ENCODE data around the gene SYNE2.

SYNE2 gene

GRCh38 chr14:63952053-63952932 lies 99.5 kb downstream of the SYNE2 start:
- H3F3A ChIP-seq (ENCODE audit: control insufficient read depth, insufficient read depth): peaks cover 10% of the 10 kb centered on the region
- H3K27ac ChIP-seq (ENCODE audit: low read depth, low read length): no peak overlapping the region
- no peaks in the 10 kb centered on the region for H3K9me3 ChIP-seq (ENCODE audit: control insufficient read depth, insufficient read depth, low read length)
- 0 out of 2 replicates have a peak, but pooled peaks cover 7% of the 10 kb centered on the region for H3K79me2 ChIP-seq (ENCODE audit: control insufficient read depth, low read length)
- no peak overlapping the region for H3K4me2 ChIP-seq (ENCODE audit: low read length)
- H3K27me3 ChIP-seq (ENCODE audit: control insufficient read depth, low read length): no peaks in the 10 kb centered on the region
- H3K4me1 ChIP-seq (ENCODE audit: control insufficient read depth, low read length): no peaks in the 10 kb centered on the region
- TF ChIP-seq CTCF (IDR thresholded peaks at IDR 0.05; ENCODE audit: low read depth, low read length, poor library complexity, severe bottlenecking): no peak
- TF ChIP-seq EZH2phosphoT487 (IDR thresholded peaks at IDR 0.05; ENCODE audit: borderline replicate concordance, low read length): no peak
- H3K4me3 ChIP-seq (ENCODE audit: low read length): no peak overlapping the region
- H4K20me1 ChIP-seq (ENCODE audit: control insufficient read depth, insufficient read depth, low read depth, low read length): no peaks in the 10 kb centered on the region
- no peaks in the 10 kb centered on the region for H3K9me2 ChIP-seq (replicated peaks; ENCODE audit: control insufficient read depth, low read length)
- peaks cover 85% of the 10 kb centered on the region for H3K36me3 ChIP-seq (ENCODE audit: control insufficient read depth, low read length)

GRCh38 chr14:63952933-63953437 lies 100.2 kb downstream of the SYNE2 start:
- H3K9me3 ChIP-seq (ENCODE audit: control insufficient read depth, insufficient read depth, low read length): no peaks in the 10 kb centered on the region
- H3K27ac ChIP-seq (ENCODE audit: low read depth, low read length): no peak overlapping the region
- H3K36me3 ChIP-seq (ENCODE audit: control insufficient read depth, low read length): peaks cover 85% of the 10 kb centered on the region
- H3K27me3 ChIP-seq (ENCODE audit: control insufficient read depth, low read length): no peaks in the 10 kb centered on the region
- H3K4me2 ChIP-seq (ENCODE audit: low read length): no peak overlapping the region
- H3F3A ChIP-seq (ENCODE audit: control insufficient read depth, insufficient read depth): peaks cover 10% of the 10 kb centered on the region
- H3K4me1 ChIP-seq (ENCODE audit: control insufficient read depth, low read length): no peaks in the 10 kb centered on the region
- TF ChIP-seq CTCF (IDR thresholded peaks at IDR 0.05; ENCODE audit: low read depth, low read length, poor library complexity, severe bottlenecking) (no peak), EZH2phosphoT487 (IDR thresholded peaks at IDR 0.05; ENCODE audit: borderline replicate concordance, low read length) (no peak)
- H3K9me2 ChIP-seq (replicated peaks; ENCODE audit: control insufficient read depth, low read length): no peaks in the 10 kb centered on the region
- 0 out of 2 replicates have a peak, but pooled peaks cover 7% of the 10 kb centered on the region for H3K79me2 ChIP-seq (ENCODE audit: control insufficient read depth, low read length)
- H4K20me1 ChIP-seq (ENCODE audit: control insufficient read depth, insufficient read depth, low read depth, low read length): no peaks in the 10 kb centered on the region
- H3K4me3 ChIP-seq (ENCODE audit: low read length): no peak overlapping the region

GRCh38 chr14:63956326-63956725 lies 103.5 kb downstream of the SYNE2 start:
- Histone ChIP-seq H3K9me3 (ENCODE audit: control insufficient read depth, insufficient read depth, low read length) (no peaks in the 10 kb centered on the region), H3K27me3 (ENCODE audit: control insufficient read depth, low read length) (no peaks in the 10 kb centered on the region), H3K4me3 (ENCODE audit: low read length) (no peak overlapping the region), H4K20me1 (ENCODE audit: control insufficient read depth, insufficient read depth, low read depth, low read length) (no peaks in the 10 kb centered on the region), H3F3A (ENCODE audit: control insufficient read depth, insufficient read depth) (peaks cover 10% of the 10 kb centered on the region; the same call in 1 of the 2 replicates), H3K27ac (ENCODE audit: low read depth, low read length) (no peak overlapping the region), H3K4me2 (ENCODE audit: low read length) (no peak overlapping the region), H3K9me2 (replicated peaks; ENCODE audit: control insufficient read depth, low read length) (no peaks in the 10 kb centered on the region), H3K79me2 (ENCODE audit: control insufficient read depth, low read length) (peaks cover 12% of the 10 kb centered on the region; the same call in 1 of the 2 replicates), H3K4me1 (ENCODE audit: control insufficient read depth, low read length) (peaks cover 17% of the 10 kb centered on the region), H3K36me3 (ENCODE audit: control insufficient read depth, low read length) (peaks cover 85% of the 10 kb centered on the region)
- TF ChIP-seq EZH2phosphoT487 (IDR thresholded peaks at IDR 0.05; ENCODE audit: borderline replicate concordance, low read length): no peak
- no peak for TF ChIP-seq CTCF (IDR thresholded peaks at IDR 0.05; ENCODE audit: low read depth, low read length, poor library complexity, severe bottlenecking)
